Panc1 (cell line): ENCODE data around the gene ATF6B. TPM values are rescaled to one million over a fixed set of nuclear protein-coding genes. Genes with fewer than 3 reads are reported as not detected.
A peak's percentile ranks its signal among the peaks of the same experiment; 100 is the strongest.

Experiments used
- ATAC-seq: fragments of 200-7000 bp; cut with Tn5 transposase; 2 replicates; pipeline ENCODE4 v1.9.1; 2020; ENCODE audit warnings: mild to moderate bottlenecking, moderate library complexity
- BruUV-seq: library from RNA; stranded (reverse); fragments of 400-500 nt; replicated peaks from 2 replicates; lab custom pipeline; 2021; lab: Mats Ljungman, UMichigan
- CTCF ChIA-PET: fragments of 300-600 bp; sonication (Branson Sonifier 250); formaldehyde crosslinking; loops from one replicate; lab custom pipeline; 2022; ENCODE audit warnings: antibody characterized with exemption; lab: Charles Lee
- POLR2A ChIA-PET: fragments of 300-600 bp; sonication (Branson Sonifier 250); formaldehyde crosslinking; loops from one replicate; lab custom pipeline; 2022; ENCODE audit warnings: antibody characterized with exemption; lab: Charles Lee
- DNase-seq: peaks from one replicate; pipeline ENCODE4 v3.0.0-alpha.2; 2010; ENCODE audit warnings: low read depth, low spot score
- H3K27ac ChIP-seq: 2 replicates; pipeline ENCODE4 v1.5.1; 2011; ENCODE audit warnings: mild to moderate bottlenecking, low read length, inconsistent platforms
- H3K27me3 ChIP-seq: fragments of 200-500 bp; sonication (Bioruptor generic); 2 replicates; pipeline ENCODE4 v1.6.0; 2014; ENCODE audit warnings: low read length, inconsistent platforms; ENCODE audit not compliant: control insufficient read depth, insufficient read depth
- H3K36me3 ChIP-seq: fragments of 200-500 bp; sonication (Bioruptor generic); 2 replicates; pipeline ENCODE4 v1.5.1; 2014; ENCODE audit warnings: inconsistent platforms, mild to moderate bottlenecking, low read length, moderate library complexity; ENCODE audit not compliant: control insufficient read depth, insufficient read depth
- H3K4me1 ChIP-seq: 2 replicates; pipeline ENCODE4 v1.5.1; 2011; ENCODE audit warnings: inconsistent platforms, mild to moderate bottlenecking, low read length, moderate library complexity; ENCODE audit not compliant: control insufficient read depth, insufficient read depth
- H3K4me3 ChIP-seq, 2 experiments: 2 replicates each; pipeline ENCODE4 v1.5.1; 2011 to 2012; ENCODE audit warnings: low read depth in 2 of 2, low read length in 2 of 2, mild to moderate bottlenecking in 2 of 2, inconsistent platforms in 1 of 2, moderate library complexity in 1 of 2
- H3K9me3 ChIP-seq: fragments of 200-500 bp; sonication (Bioruptor generic); 2 replicates; pipeline ENCODE4 v1.5.1; 2014; ENCODE audit warnings: low read depth, mild to moderate bottlenecking, inconsistent platforms, low read length, moderate library complexity; ENCODE audit not compliant: control insufficient read depth, insufficient read depth
- POLR2AphosphoS5 ChIP-seq: IDR thresholded peaks from 2 replicates; pipeline ENCODE4 v1.6.1; 2012; ENCODE audit warnings: mild to moderate bottlenecking, low read depth, low read length, moderate library complexity
- SIN3A ChIP-seq: IDR thresholded peaks from 2 replicates; pipeline ENCODE4 v1.6.1; 2012; ENCODE audit warnings: low read depth, mild to moderate bottlenecking, low read length, moderate library complexity, borderline replicate concordance; ENCODE audit not compliant: insufficient read depth
- TCF7L2 ChIP-seq: IDR thresholded peaks from 2 replicates; pipeline ENCODE4 v1.6.1; 2011; ENCODE audit warnings: mild to moderate bottlenecking, low read depth, low read length, inconsistent platforms
- in situ Hi-C: cut with HindIII; loops from 2 replicates; pipeline ENCODE4 v1.10.0; 2016; ENCODE audit warnings: low sequenced_read_pairs, low pct_unique_long_range_greater_than_20kb
- intact Hi-C: fragments of 100-400 bp; cut with micrococcal nuclease; formaldehyde crosslinking; loops from one replicate; pipeline ENCODE4 v1.10.0; 2022; ENCODE audit not compliant: unreplicated experiment
- total RNA-seq: library from RNA; stranded (reverse); gene quantifications from one replicate; pipeline ENCODE4 v1.2.1, GENCODE V29; 2021; ENCODE audit not compliant: unreplicated experiment
- TF ChIP-seq, protein P1 (sequence below), 2 experiments: IDR thresholded peaks; 2 replicates each; pipeline ENCODE4 v1.6.1; 2011 to 2012; ENCODE audit warnings: low read depth in 2 of 2, control low read depth in 1 of 2, low read length in 1 of 2, mild to moderate bottlenecking in 1 of 2, moderate library complexity in 1 of 2; ENCODE audit not compliant: insufficient read depth in 1 of 2
- TF ChIP-seq, protein P2 (sequence below): fragments of 450-650 bp; IDR thresholded peaks from 2 replicates; pipeline ENCODE4 v1.5.1; 2017; ENCODE audit warnings: mild to moderate bottlenecking

Gene ATF6B
- total RNA-seq, 1 experiment from 2014 or later, result 127 TPM

DNA sequence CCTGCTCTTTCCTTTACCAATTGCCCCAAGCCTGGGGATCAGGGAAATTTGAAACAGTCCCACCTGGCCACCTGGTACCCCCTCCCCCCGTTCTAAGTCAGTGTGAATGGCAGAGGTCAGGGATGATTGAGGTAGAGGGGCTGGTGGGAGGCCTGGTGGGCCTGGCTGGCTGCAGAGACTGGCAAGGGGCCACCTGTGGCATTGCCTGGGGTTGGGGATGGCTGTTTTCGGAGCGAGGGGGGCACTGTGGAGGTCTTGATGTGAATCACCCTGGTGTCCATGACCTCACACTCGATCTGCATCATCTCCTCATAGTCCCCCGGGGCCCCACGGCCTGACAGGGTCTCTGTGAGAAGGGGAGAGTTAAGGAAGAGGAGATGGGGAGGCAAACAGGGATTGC is 12.4 kb downstream of the ATF6B start:
- H3K4me1 ChIP-seq, result peaks cover 3% of the 10 kb centered on the region; the same call in 1 of the 2 replicates
- DNase-seq (no peak), ATAC-seq (no peak)
- H3K27me3 ChIP-seq, result no peaks in the 10 kb centered on the region
- ChIA-PET CTCF (no interaction called here), POLR2A (no interaction called here)
- no peak overlapping the region for H3K27ac ChIP-seq
- no peaks in the 10 kb centered on the region for H3K9me3 ChIP-seq
- no peak for TF ChIP-seq POLR2AphosphoS5
- no peak for TF ChIP-seq TCF7L2
- TF ChIP-seq, protein P1, sequence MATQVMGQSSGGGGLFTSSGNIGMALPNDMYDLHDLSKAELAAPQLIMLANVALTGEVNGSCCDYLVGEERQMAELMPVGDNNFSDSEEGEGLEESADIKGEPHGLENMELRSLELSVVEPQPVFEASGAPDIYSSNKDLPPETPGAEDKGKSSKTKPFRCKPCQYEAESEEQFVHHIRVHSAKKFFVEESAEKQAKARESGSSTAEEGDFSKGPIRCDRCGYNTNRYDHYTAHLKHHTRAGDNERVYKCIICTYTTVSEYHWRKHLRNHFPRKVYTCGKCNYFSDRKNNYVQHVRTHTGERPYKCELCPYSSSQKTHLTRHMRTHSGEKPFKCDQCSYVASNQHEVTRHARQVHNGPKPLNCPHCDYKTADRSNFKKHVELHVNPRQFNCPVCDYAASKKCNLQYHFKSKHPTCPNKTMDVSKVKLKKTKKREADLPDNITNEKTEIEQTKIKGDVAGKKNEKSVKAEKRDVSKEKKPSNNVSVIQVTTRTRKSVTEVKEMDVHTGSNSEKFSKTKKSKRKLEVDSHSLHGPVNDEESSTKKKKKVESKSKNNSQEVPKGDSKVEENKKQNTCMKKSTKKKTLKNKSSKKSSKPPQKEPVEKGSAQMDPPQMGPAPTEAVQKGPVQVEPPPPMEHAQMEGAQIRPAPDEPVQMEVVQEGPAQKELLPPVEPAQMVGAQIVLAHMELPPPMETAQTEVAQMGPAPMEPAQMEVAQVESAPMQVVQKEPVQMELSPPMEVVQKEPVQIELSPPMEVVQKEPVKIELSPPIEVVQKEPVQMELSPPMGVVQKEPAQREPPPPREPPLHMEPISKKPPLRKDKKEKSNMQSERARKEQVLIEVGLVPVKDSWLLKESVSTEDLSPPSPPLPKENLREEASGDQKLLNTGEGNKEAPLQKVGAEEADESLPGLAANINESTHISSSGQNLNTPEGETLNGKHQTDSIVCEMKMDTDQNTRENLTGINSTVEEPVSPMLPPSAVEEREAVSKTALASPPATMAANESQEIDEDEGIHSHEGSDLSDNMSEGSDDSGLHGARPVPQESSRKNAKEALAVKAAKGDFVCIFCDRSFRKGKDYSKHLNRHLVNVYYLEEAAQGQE (IDR thresholded peaks at IDR 0.05; ENCODE audit: insufficient read depth in 1 of 2, low read depth in 2 of 2, low read length in 1 of 2), result no peak
- TF ChIP-seq SIN3A, result no peak
- TF ChIP-seq, protein P2, sequence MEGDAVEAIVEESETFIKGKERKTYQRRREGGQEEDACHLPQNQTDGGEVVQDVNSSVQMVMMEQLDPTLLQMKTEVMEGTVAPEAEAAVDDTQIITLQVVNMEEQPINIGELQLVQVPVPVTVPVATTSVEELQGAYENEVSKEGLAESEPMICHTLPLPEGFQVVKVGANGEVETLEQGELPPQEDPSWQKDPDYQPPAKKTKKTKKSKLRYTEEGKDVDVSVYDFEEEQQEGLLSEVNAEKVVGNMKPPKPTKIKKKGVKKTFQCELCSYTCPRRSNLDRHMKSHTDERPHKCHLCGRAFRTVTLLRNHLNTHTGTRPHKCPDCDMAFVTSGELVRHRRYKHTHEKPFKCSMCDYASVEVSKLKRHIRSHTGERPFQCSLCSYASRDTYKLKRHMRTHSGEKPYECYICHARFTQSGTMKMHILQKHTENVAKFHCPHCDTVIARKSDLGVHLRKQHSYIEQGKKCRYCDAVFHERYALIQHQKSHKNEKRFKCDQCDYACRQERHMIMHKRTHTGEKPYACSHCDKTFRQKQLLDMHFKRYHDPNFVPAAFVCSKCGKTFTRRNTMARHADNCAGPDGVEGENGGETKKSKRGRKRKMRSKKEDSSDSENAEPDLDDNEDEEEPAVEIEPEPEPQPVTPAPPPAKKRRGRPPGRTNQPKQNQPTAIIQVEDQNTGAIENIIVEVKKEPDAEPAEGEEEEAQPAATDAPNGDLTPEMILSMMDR, result no peak
- intact Hi-C loops, result loop anchor here (10.0 kb wide), 1 partner anchor 79 kb away; the partner anchor contains the start of genes GPSM3 and PBX2
- no peak overlapping the region for H3K4me3 ChIP-seq
- H3K36me3 ChIP-seq, result peaks cover 2% of the 10 kb centered on the region; the same call in 1 of the 2 replicates
- in situ Hi-C loops, result no loop called here
- BruUV-seq, result TSS peak; percentile 73

- Histone ChIP-seq H3K27ac (no peak overlapping the region), H3K4me1 (peaks cover 3% of the 10 kb centered on the region; the same call in 1 of the 2 replicates), H3K36me3 (peaks cover 2% of the 10 kb centered on the region; the same call in 1 of the 2 replicates), H3K4me3 (no peak overlapping the region), H3K9me3 (no peaks in the 10 kb centered on the region), H3K27me3 (no peaks in the 10 kb centered on the region)
- ChIA-PET CTCF (no interaction called here), POLR2A (interaction anchor here (0.6 kb wide), 1 partner anchor 13 kb away, joined by 3 read pairs; no protein-coding TSS in a partner anchor)
- ATAC-seq (no peak), DNase-seq (no peak)
- in situ Hi-C loops, result no loop called here
- BruUV-seq, result no TSS peak
- TF ChIP-seq POLR2AphosphoS5, result no peak
- TF ChIP-seq SIN3A, result no peak
- TF ChIP-seq TCF7L2, result no peak
- TF ChIP-seq, protein P1 (IDR thresholded peaks at IDR 0.05; ENCODE audit: insufficient read depth in 1 of 2, low read depth in 2 of 2, low read length in 1 of 2), result no peak
- TF ChIP-seq, protein P2, result no peak
- intact Hi-C loops, result loop anchor here (10.0 kb wide), 1 partner anchor 80 kb away; the partner anchor contains the start of genes GPSM3 and PBX2
Measured at GRCh38 chr6:32114796-32115195, 13.2 kb downstream of the ATF6B start.
